ENCODE measurements around the gene TRAPPC5.

The TRAPPC5 gene

DNA sequence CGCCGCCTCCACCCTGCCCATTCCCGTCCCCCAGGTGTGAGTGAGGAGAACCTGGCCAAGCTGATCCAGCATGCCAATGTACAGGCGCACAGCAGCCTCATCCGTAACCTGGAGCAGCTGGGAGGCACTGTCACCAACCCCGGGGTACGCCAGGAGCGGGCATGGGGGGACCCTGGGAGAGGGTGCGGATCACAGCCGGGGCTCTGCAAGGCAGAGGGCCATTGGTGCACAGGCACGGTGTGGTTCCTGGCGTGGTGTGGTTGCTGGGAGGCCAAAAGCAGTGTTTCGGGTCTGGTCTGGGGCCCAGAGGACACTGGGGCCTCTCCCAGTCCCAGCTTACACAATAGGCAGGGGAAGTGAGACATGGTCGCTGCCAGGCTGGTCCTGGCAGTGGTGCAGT lies 35.5 kb upstream of the TRAPPC5 start:
- DNase-seq (ENCODE audit: insufficient read length, low spot score) (no peak), FAIRE-seq (no peak)

DNA sequence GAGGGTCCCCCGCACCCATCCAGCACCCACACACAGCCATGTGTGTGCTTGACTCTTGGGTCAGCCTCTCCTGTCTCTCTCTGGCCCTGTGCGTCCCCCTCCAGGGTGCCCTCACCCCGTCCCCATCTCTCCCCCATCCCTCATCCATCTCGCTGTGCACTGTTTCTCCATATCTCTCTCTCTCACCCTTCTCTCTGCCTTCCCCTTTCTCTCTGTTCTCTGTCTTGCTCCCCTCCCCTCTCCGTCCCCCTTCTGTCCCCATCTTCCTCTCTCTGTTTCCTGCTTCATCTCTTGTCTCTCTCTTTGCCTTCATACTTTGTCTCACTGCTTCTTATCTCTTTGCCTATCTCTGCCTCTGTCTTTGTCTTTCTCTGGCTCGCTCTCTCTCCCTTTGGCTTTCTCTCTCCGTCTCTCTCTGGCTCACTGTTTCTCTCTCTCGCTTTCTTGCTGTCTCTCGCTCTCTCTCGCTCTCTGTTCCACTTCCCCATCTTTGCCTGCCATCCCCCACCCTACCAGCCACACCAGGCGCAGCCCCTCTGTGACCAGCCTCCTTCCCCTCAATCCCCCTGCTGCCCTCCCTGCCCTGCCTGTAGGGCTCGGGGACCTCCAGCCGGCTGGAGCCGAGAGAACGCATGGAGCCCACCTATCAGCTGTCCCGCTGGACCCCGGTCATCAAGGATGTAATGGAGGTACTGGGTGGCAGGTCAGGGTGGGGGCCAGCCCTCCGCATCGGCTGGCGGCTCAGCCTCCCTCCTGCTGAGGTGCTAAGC lies 34.8 kb upstream of the TRAPPC5 start:
- FAIRE-seq (no peak), DNase-seq (ENCODE audit: insufficient read length, low spot score) (no peak)

DNA sequence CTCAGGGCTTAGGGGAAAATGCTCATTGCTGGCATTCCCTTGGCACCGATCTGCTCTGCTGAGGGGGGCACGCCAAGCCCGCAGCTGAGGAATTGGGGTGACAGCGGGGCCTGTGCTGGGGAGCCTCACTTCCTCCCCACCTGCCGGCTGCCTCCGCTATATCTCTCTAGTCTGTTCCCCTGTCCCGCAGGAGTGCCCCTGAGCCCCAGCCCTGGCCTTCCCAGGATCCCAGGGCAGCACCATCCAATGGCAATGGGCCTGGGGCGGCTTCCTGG lies 34.3 kb upstream of the TRAPPC5 start:
- no peak for FAIRE-seq

DNA sequence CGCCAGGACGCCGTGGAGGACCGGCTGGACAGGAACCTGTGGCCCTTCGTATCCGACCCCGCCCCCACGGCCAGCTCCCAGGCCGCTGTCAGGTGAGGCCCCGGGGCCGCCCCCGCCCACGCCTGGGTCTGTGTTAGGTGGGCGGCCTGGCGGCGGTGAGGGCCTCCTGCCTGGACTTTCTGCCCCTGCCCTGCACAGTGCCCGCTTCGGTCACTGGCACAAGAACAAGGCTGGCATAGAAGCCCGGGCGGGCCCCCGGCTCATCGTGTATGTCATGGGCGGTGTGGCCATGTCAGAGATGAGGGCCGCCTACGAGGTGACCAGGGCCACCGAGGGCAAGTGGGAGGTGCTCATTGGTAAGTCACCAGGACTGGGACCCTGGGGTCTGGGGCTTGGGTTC lies 33.5 kb upstream of the TRAPPC5 start:
- FAIRE-seq (no peak), DNase-seq (ENCODE audit: insufficient read length, low spot score) (no peak)

More for the DNA sequence above, 34.3 kb upstream of the TRAPPC5 start:
- no peak for DNase-seq (ENCODE audit: insufficient read length, low spot score)

DNA sequence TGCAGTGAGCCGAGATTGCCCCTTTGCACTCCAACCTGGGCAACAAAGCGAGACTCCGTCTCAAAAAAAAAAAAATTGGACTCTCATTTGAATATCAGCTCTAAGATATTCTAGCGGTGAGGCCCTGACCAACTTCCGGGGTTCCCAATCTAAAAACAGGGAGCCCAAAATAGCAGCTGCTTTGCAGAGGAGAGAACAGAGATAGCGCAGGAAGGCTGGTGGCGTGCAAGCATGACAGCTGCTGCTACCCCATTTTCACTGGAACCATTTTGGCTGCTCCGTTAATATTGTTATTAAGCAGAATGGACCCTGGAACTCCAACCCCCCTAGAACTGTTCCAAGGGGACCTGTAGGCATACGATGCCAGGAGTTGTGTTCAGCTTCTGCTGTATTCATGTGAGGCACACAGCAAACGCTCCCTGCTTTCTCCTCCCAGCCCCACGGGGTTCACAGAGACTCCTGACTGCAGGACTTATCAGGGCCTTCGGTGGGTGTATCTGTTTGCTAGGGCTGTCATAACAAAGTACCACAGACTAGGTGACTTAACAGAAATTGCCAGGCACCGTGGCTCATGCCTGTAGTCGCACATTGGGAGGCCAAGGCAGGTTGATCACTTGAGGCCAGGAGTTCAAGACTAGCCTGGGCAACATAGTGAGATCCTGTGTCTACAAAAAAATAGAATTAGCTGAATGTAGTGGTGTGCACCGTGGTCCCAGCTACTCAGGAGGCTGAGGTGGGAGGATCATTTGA lies 32.2 kb upstream of the TRAPPC5 start:
- FAIRE-seq (no peak), DNase-seq (ENCODE audit: insufficient read length, low spot score) (no peak)

DNA sequence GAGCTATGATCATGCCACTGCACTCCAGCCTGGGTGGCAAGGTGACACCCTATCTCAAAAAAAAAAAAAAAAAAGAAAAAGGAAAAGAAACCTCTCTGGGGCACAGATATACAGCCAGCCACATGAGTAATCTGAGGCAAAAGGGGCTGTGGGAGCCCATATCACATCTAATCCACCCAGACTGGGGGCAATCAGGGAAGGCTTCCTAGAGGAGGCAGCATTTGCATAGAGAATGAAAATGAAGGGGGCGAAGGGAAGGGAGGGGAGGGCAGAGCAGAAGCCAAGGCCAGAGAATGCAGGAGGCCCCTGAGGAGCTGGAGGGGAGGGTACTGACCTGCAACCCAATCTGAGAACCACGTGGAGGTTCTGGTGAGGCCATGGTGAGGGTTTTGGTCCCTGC lies 30.5 kb upstream of the TRAPPC5 start:
- DNase-seq (ENCODE audit: insufficient read length, low spot score), result no peak
- no peak for FAIRE-seq

GRCh38 chr19:7652061-7652641 lies 28.5 kb upstream of the TRAPPC5 start:
- FAIRE-seq (no peak), DNase-seq (ENCODE audit: insufficient read length, low spot score) (peak; percentile 92)

DNA sequence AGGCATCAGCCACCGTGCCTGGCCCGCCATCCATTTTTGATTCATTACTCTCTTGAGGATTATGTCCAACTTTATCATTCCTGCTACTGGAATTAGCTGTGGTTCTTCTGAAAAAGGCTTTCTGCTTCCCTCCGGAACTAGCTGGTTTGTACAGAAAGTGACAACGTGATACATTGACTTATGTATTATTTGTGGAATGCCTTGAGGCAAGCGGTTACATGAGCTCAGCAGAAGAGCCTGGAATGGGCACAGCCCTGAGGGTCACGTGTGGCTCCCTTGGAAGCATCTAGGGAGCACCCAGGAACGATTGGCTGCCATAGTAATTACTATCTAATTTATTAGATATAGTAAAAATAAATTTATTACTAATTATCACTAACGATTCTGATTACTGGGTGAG lies 26.2 kb upstream of the TRAPPC5 start:
- DNase-seq (ENCODE audit: insufficient read length, low spot score), result no peak
- FAIRE-seq, result no peak

DNA sequence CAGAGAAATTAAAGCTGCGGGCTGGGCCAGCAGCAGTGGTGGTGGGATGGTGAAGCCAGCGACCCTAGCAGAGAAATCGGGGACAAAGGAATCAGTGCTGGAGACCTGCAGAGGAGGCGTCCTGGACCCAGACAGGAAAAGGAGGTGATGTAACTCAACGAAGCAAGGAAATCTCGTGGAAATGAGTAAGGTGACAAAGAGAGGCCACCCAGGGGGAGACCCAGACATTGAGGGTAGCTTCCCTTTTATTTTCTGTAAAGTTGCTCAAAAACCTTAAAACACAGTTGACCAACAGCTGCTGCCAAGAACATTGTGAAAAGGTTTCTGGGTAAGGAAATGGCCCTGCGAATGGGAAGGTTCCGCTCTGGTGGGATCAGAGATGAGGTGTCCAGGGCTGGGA lies 25.1 kb upstream of the TRAPPC5 start:
- FAIRE-seq, result no peak
- no peak for DNase-seq (ENCODE audit: insufficient read length, low spot score)

- no peak for DNase-seq (ENCODE audit: insufficient read length, low spot score)
- no peak for FAIRE-seq
Observed at GRCh38 chr19:7657131-7657751, 23.4 kb upstream of the TRAPPC5 start.

- DNase-seq (ENCODE audit: insufficient read length, low spot score), result no peak
- no peak for FAIRE-seq
Observed at GRCh38 chr19:7658219-7658686, 22.4 kb upstream of the TRAPPC5 start.

DNA sequence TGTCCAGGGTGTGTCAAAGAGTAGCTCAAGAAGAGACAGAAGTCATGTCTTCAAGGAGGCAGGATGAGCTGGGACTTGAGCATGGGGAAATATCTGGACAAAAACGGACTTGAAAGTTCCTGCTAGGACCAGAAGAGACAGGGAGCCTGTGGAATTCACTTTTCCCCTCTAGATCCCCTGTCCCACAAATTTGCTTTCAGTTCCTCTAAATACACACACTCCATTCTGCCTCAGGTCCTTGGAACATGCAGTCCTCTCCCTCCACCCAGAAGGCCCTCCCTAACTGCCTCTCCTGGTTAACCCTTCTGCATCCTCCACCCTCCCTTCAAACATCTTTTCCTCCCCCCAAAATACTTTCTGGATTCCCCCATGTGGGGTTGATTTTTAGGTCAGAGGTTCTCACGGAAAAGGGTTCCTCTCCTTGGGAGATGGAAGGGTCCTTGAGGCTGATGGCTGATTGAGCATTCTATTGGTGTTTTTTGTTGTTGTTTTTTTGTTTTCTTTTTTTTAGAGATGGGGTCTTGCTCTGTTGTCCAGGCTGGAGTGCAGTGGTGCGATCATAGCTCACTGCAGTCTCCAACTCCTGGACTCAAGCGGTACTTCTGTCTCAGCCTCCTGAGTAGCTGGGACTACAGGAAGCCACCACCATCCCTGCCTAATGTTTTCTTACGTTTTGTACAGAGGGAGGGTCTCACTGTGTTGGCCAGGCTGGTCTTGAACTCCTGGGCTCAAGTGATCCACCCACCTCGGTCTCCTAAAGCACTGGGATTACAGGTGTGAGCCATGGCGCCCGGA lies 18.7 kb upstream of the TRAPPC5 start:
- no peak for FAIRE-seq

GRCh38 chr19:7662657-7663056 lies 18.0 kb upstream of the TRAPPC5 start:
- no peak for DNase-seq (ENCODE audit: insufficient read length, low spot score)
- no peak for FAIRE-seq

More for the DNA sequence above, 18.7 kb upstream of the TRAPPC5 start:
- DNase-seq (ENCODE audit: insufficient read length, low spot score), result no peak

DNA sequence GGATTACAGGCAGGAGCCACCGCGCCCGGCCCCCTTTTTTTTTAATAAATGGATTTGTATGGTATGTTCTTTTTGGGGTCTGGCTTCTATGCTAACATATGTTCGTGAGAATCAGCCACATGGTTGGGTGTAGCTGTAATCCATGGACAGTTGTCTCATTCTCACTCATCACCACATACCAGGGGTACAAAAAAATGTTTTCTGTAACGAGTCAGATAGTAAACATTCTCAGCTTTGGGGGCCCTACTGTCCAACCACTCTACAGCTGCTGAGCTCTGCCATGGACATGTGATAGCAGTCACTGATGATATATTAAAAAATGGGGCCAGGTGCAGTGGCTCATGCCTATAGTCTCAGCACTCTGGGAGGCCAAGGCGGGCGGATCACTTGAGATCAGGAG lies 16.9 kb upstream of the TRAPPC5 start:
- no peak for FAIRE-seq
- no peak for DNase-seq (ENCODE audit: insufficient read length, low spot score)

- FAIRE-seq (no peak), DNase-seq (ENCODE audit: insufficient read length, low spot score) (no peak)
Observed at GRCh38 chr19:7665076-7665475, 15.6 kb upstream of the TRAPPC5 start.

GRCh38 chr19:7668842-7669241 lies 11.8 kb upstream of the TRAPPC5 start, which contains the start of gene RETN:
Gene RETN (plus strand): TSS chr19:7669049. CDS start chr19:7669327, 278 bp downstream.
- no peak for FAIRE-seq
- no peak for DNase-seq (ENCODE audit: insufficient read length, low spot score)

- DNase-seq (ENCODE audit: insufficient read length, low spot score) (no peak), FAIRE-seq (no peak)
Observed at GRCh38 chr19:7669641-7670040, 11.0 kb upstream of the TRAPPC5 start.

DNA sequence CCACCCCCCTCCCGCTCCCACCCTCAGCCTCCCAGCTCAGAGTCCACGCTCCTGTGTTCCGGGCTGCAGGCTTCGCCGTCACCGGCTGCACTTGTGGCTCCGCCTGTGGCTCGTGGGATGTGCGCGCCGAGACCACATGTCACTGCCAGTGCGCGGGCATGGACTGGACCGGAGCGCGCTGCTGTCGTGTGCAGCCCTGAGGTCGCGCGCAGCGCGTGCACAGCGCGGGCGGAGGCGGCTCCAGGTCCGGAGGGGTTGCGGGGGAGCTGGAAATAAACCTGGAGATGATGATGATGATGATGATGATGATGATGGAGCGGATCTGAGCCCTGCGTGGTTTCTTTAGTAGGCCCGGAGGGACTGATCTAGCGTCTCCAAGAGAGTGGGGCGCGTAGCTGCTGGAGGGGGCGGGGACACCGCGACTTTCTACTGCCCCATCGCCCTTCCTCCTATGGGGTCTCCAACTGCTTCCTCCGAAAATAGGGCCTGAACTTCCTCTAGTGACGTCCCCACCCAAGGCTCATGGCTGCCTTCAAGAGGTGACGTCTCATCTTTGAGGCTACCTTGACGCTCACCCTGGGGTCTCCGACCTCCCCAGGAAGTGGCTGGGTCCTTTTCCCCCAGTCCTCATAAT lies 10.4 kb upstream of the TRAPPC5 start:
- FAIRE-seq (no peak), DNase-seq (ENCODE audit: insufficient read length, low spot score) (no peak)

DNA sequence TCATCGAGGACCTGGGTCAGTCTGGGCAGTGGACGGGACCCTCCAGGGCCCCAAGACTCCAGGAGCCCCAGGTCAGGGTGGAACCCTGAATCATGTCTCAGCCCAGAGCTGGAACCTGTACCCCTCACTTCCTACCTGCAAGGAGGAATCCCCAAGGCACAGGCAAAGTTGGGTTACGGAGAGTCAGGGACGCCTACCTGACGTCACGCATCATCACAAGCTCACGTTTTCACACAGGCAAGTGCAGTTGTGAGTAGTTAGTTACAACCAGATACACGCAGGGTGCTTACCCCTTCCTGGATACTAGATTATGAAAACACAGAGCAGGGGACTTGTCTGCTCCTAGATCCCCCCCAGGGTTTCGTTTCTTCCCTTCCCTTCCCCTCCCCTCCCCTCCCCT lies 9.8 kb upstream of the TRAPPC5 start:
- no peak for DNase-seq (ENCODE audit: insufficient read length, low spot score)
- no peak for FAIRE-seq

DNA sequence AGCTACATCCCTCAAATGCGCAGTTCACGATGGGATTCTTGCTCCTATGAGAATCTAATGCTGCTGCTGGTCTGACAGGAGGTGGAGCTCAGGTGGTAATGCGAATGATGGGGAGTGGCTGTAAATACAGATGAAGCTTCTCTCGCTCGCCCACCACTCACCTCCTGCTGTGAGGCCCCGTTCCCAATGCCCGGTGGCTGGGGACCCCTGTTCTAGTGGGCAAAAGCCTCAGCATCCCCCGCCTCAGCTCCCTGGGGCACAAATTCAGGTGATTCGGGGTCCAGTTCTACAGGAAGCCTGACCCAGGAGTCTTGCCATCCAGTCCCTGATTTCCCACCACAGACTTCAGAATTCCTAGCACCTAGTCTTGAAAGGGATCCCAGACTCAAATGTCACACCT lies 8.1 kb upstream of the TRAPPC5 start:
- DNase-seq (ENCODE audit: insufficient read length, low spot score) (no peak), FAIRE-seq (no peak)

Measured in HTR-8/SVneo (cell line).